T-helper 1 cell (primary cell): ENCODE data around the gene TSEN34.

Experiments used
- DNase-seq, 5 donors: peaks; one replicate each; pipeline ENCODE4 v3.0.0-alpha.2; 2012 to 2020
- total RNA-seq, 4 donors: gene quantifications; one replicate each; lab custom pipeline; 2026; lab: John Stamatoyannopoulos, UW

The TSEN34 gene
- 8.9 to 16.0 (median 11.1) reads per million in 4 donors for total RNA-seq

DNA sequence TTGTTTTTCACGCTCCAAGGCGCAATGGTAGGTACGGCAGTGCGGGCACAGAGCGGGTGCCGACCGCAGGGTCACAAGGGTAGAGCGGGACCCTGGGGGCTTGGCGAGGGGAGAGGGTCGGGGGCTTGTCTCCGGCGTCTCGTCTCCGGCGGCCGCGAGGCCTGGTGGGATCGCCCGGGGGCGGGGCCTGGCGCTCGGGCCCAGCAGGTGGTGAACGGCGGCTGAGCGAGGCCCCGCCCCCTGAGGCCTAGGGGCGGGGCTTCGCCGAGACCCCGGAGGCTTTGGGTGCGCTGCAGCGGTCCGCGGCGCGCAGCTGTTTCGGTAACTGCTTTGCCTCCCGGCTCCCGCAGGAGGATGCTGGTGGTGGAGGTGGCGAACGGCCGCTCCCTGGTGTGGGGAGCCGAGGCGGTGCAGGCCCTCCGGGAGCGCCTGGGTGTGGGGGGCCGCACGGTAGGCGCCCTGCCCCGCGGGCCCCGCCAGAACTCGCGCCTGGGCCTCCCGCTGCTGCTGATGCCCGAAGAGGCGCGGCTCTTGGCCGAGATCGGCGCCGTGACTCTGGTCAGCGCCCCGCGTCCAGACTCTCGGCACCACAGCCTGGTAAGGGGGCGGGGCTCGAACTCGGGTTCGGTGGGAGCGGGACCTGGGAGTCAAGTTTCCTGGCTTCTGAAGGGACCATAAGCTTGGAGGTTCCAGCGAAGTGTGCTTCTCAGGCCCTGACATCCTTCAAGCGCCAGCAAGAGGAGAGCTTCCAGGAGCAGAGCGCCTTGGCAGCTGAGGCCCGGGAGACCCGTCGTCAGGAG is at the start of gene TSEN34:
TSS of gene TSEN34 (plus strand) at position 298 of the 800 bp plus-strand sequence. CDS start at position 355, 57 bp downstream.
- peak; percentile 82 to 93 (median 84) for DNase-seq

DNA sequence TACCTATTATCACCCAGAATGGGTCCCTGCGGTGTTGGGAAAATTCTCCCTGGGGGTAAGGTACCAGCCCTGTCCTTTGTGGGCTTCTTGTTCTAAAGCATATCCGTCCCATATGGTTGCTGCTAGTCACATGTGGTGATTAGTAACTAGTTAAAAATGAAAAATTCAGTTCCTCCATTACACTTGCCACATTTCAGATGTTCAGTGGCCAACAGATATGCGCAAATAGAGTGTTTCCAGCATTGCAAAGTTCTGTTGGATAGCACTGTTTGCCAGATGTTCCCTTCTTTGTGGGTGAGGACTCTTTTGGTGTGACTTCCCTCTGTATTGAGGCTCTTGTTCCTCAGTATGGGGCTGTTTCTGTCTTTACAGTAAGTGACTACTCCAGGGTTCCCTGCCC is 49.8 kb upstream of the TSEN34 start:
- DNase-seq: no peak

DNA sequence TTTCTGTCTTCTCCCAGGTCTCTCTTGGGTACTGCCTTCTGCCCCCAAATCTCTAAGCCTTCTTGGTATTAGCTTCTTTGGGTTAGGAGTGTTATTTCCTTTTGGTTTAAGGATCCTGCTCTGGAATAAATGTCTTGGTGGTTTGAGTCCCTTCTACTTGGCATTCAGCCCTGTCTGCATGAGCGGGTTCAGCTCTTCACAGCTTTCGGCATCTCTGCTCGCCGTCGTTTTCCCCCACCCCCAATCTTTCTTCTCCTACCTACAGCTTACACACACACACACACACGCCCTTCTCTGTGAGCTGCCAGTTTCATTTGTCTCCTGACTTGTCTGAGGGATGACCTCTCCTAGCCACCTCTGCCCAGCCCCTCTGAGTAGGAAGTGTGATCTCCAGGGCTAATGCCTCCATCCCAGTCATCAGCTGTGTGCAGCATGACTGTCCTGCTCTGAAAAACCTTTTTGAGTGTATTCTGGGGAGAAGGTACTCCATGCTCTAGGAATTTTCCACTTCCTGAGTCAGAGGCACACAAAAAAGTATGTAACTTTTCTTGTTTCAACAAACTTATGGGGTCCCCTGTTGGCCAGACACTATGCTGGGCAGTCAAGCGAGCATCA is 48.8 kb upstream of the TSEN34 start:
- no peak for DNase-seq

DNA sequence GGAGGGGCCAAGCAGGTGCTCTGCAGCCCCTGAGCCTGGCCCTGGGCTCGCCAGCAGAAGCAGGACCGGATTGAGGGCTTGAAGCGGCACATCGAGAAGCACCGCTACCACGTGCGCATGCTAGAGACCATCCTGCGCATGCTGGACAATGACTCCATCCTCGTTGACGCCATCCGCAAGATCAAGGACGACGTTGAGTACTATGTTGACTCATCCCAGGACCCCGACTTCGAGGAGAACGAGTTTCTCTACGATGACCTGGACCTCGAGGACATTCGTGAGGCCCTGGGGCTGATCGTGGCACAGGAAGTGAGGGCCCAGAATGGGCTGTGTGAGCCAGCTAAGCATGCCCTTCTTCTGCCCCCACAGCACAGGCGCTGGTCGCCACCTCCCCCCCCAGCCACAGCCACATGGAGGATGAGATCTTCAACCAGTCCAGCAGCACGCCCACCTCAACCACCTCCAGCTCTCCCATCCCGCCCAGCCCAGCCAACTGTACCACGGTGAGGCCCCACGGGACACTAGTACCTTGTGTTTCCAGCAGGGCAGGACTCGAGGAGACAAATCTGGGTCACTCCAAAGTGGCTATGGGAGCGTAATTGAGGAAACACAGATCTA is 45.5 kb upstream of the TSEN34 start:
- no peak for DNase-seq

DNA sequence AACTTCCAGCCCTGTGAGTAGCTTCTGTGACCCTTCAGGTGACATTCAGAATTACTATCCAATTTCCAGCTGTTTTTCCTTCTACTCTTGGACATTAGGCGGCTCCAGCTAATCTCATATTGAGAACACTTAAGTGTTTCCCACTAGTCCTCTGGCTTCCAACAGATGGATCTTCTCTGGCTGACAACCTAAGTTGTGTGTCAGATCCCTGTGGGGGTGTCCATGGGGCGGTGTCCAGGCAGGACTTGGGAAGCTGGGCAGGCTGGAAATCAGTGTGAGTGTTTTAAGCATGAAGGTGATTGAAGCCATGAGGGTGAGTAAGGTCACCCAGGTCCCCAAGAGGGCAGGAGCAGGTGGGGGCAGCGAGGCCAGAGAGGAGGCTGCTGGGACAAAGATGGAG is 43.4 kb upstream of the TSEN34 start:
- DNase-seq: no peak

DNA sequence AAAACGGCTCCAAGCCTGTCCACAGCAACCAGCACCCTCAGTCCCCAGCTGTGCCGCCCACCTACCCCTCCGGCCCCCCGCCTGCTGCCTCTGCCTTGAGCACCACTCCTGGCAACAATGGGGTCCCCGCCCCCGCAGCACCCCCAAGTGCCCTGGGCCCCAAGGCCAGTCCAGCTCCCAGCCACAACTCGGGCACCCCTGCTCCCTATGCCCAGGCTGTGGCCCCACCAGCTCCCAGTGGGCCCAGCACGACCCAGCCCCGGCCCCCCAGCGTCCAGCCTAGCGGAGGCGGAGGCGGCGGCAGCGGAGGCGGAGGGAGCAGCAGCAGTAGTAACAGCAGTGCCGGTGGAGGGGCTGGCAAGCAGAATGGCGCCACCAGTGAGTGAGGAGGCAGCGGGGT is 43.0 kb upstream of the TSEN34 start:
- no peak for DNase-seq

DNA sequence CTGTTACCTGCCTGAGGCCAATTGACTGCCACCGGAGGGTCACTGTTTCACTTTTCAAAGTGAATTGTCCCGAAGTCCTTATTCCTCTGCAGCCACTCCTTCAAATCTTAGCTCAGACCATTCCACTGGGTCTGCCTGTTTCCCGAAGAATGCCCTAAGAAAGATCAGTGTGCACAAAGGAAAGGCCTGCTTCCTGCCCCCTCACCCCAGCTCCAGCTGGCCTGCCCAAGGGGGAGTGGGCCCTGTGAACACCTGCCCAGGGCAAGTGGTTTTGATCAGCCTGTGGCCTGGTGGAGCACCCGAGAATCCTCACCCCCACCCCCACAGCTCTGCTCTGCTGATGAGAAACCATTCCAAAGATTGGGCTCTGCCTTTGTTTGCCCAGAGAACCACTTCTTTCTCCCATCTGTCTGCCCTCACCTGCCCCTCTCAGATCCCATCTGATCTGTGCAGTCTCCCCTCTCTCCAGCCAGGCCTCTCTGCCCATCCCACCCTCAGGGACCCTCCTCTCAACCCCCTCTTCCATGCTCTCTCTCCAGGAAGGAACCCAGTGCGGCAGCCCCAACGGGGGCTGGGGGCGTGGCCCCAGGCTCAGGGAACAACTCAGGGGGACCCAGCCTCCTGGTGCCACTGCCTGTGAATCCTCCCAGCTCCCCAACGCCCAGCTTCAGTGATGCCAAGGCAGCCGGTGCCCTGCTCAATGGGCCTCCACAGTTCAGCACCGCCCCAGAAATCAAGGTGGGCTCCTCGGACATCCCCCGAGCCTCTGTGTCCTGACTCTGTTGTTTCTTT is 41.9 kb upstream of the TSEN34 start:
- no peak for DNase-seq

DNA sequence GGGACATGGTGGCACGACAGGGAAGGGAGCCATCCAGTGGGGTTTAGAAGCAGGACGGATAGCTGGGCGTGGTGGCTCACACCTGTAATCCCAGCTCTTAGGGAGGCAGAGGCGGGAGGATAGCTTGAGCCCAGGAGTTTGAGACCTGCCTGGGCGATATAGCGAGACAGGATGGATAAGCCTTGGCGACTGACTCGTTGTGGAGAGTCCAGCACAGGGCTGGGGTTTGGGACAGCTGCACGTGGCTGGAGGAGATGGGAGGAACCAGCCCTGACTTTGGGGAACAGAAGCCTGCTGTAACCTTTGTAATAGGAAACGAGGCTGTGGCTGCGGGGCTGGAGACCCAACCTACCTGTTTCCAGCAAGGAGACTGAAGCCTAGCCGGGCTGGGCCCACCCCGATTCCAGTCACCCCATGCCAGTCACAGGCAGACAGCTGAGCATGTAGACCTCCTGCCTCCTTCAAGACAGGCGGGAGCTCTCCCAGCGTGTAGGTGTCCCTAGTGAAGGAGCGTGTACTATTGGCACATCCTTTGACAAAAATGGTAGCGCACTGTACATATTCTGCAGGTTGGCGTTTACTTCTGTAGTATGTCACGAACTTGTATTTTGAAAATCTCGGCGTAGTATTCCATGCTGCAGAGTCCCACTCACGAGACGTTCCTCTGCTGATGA is 39.6 kb upstream of the TSEN34 start:
- no peak for DNase-seq

DNA sequence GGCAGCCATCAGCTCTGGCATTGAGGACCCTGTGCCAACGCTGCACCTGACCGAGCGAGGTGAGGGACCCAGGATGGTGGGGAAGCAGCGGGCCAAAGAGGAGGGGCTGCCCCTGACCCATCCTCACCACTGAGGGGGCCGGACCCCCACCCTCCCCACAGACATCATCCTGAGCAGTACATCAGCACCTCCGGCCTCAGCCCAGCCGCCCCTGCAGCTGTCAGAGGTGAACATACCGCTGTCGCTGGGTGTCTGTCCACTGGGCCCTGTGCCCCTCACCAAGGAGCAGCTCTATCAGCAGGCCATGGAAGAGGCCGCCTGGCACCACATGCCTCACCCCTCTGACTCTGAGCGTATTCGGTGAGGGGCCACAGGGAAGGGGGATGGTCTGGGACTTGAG is 38.8 kb upstream of the TSEN34 start:
- no peak for DNase-seq

DNA sequence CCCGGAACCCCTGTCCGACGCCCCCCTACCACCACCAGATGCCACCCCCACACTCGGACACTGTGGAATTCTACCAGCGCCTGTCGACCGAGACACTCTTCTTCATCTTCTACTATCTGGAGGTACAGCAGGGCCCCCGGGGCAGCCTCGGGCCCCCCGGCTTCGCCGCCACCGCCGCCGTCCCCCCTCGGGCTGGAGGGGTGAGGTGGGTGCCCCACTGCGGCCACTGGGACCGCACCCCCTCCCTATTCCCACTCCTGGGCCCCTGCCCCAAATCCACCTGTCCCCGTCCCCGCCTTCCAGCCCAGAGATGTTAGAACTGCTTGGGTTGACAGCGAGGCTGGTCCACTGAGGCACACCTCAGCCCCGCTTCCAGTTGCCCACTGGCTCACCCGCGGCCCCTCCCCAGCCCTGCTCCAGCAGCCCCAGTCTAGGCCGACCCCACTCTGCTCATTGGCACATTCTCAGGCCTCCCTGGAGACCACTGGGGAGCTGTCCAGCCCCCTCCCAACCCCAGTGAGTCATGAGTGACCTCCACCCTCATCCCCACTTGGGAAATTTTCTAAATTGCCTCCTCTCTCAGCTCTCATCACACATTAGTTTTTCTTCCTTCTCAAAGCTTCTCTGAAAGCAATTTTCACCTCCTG is 38.1 kb upstream of the TSEN34 start:
- DNase-seq: no peak

DNA sequence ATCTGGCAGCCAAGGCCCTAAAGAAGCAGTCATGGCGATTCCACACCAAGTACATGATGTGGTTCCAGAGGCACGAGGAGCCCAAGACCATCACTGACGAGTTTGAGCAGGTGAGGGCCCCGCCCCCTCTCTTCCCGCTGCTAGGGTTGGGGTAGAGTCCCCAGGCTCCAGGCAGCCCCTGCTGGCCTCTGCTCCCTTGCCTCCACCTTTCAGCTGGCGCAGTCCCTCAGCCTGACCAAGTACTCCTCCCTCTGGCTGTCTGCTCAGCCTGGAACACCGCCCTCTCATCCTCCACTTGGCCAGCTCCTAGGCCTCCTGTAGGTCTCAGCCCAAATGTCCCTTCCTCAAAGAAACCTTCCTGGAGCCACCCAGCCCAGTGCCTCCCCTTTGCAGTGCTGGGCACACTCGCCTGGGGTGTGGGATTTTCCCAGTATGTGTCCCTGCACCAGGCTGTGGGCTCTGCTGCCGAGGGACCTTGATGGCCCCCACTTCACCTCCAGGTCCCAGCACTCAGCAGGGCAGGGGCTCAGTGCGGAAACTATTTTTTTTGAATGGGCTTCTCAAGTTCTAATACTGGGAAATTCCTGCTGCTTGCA is 37.3 kb upstream of the TSEN34 start:
- DNase-seq: no peak

DNA sequence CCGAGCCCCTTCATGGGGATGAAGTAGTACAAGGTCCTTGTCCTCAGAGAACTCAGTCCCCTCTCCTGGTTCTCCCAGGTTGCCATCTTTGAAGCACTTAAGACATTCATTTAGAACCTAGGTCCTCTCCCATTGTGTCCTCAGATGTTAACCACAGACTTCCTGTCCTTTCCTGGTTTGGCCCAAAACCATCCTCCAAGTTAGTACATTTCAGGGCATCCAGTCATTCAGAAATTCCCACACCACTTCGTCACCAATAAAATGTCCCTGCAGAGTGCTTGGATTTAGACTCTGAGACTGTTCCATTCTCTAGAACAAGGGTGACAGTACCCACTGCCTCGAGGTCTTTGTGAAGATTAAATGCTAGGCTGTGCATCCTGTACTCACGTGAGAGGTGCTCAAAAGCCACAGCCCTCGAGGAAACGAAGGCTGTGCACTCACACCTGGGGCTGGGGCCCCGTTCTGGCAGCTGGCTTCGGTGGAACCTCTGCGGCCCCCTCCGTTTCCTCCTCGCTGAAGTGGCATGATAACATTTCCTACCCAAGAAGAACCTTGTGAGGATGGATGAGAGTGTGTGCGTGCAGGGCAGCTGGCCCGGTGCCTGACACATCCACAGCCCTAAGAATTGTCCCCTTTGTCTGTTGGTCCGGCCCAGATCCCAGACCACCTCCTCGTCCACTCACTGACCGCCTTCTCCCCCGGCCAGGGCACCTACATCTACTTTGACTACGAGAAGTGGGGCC is 36.3 kb upstream of the TSEN34 start:
- DNase-seq: peak in 2 of 5 donors; percentile 28 to 61

DNA sequence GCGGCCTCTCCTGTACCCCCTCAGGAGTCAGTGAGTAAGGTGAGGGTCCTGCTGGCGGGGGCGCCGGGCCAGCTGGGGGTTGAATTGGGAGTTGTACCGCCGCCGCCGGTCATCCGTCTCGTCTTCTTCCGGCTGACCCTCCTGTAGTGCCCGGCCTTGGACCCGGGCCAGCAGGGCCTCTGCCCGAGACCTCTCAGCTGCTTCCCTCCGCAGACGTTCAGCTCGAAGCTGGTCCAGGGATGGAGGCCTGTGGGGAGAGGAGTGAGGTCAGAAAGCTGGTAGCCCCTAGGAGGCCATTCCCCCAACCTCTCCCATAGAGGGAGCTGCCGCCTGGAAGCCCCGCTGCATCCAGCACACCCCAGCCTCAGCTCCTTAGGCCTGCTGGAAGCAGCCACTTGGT is 35.4 kb upstream of the TSEN34 start:
- DNase-seq: no peak

DNA sequence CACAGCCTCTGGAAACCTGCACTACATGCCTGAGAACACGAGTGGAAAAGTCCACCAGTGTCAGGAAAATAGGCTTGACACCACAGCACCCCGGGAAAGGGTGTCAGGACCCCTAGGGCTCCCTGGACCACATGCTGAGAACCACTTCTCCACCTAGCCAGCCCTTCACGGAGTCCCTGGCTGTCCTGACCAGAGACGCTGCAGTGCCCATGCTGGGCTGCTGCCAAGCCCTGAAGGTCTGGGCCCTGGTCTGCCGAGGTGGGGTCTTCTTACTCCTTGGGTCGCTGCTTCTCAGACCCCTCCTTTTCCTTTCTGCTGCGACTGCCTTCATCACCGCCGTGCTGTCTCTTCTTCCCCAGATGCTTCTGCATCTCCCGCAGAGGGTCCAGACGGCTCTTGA is 34.6 kb upstream of the TSEN34 start:
- DNase-seq: no peak

DNA sequence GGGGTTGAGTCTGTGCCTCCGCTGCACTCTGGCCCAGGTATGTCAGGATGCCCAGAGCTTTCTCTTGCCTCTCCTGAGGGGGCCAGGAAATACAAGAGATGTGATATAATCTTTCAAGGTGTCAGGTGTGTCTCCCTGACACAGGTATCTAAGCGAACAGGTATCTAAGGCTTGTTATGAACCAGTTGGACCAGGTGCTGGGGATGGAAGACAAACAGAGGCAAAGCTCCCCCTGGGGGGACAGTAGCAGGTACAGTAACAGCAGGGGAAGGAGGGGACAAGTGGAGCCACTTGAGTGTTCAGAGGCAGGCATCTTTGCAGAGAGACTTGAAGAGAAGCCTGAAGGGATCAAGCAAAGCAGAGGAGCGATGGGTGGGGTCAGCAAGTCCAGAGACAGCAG is 34.2 kb upstream of the TSEN34 start:
- DNase-seq: no peak

DNA sequence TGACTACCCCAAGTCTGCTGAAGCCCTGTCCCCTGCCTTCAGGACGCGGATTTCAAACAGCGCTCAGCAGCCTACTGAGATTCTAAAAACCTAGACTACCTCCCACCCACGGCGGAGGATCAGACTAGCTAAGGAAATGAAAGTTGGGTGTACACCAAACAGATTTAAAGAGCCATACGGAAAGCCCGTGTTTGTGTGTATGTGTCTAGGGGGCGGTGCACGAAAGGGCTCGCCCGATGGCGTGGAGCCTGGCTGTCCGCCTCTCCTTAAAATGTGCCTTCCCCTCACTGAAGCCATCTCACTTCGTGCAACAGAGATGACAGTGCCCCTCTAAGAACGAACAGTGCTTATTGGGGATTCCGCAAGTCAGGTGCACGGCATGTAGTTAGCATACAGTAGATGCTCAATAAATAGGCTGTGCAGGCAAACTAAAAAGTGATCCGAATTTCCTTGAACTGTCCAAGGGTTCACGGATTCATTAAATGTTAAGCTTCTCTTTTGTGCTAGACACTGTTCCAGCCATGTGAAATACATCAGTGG is 32.2 kb upstream of the TSEN34 start:
- DNase-seq: peak in 1 of 5 donors; percentile 27

DNA sequence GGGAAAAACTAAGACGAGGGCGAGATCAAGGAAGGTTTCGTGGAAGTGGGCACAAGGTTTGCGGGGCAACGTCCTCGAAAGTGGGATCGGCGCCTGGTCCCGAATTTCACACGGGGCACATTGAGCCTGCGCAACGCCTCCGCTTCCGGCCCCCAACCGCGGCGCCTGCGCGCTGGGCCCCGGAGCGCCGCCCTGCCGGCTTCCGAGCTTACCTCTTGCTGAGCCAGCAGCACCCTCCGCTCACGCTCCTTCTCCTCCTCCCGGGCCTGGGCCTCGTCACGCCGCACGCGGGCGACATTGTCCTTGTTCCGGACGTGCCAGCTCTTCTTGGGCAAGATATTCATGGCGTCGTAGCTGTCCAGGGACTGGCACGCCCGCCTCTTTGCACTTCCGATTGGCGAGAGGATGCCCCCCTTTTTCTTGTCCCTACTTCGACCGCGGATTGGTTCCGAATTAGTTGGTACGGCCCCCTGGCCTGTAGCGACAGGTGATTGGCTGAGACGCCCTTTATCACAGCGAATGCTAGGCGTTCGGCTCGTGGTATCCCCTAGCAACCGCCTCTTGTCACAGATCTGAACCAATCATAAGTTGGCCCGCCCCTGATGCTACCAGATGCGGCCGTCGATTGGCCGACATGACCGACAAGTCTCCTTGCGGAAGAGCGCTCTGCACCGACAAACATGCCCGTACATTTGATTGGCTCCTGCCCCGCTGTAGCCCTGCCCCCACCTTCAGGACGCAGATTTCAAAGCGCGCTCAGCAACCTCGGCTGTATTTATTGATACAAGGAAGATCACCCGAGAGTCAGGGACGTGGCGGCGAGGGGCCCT is 31.5 kb upstream of the TSEN34 start, which contains the start of gene LENG1:
TSS of gene LENG1 (minus strand) at position 370 of the 830 bp plus-strand sequence. CDS start at position 344, 26 bp downstream.
- DNase-seq: peak; percentile 98 to 100 (median 99)

DNA sequence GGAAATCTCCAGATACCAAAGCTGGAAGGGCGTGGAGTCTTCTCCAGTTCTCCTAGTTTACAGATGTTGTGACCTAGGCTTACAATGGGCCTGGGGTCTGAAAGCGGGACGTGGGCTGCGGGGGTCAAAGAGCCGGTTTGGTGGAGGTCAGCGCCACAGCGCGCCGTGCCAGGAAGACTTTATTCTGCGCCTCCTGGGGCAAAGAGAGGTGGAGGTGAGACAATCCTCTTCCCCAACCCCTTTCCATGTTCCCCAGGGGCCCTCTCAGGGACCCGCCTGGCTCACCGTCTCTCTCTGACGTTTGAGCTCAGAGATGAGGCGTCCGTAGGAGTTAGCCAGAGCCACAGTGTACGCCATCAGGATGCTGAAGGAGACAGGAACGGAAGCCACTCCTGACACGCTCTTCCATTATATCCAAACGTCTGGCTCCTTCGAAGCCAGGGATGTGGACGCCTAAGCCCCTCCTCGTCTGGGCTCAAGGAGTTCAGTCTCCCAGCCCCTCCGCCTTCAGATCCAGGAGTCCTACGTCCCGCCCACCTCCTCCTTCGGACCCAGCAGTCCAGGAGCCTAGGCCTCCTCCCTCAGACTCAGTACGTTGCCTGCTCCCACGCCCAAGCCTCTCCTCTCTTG is 30.8 kb upstream of the TSEN34 start:
- no peak for DNase-seq

DNA sequence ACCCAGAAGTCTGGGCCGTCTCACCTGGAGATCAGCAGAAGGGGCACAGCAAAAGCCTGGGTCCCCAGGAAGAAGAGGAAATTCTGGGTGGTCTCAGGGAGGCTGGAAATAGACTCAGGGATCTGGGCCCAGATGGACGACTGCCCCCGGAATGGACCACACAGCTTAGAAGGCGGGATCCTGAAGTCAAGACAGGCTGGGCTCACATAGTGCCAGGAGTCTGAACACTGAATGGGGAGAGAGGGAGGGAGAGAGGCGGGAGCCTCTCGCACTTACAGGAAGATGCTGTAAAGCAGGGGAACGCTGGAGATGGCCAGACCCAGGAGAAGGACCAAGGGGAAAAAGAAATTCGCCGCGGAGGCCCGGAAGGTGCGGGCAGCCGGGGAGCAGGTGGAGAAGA is 30.3 kb upstream of the TSEN34 start:
- no peak for DNase-seq
